AG10803 (cell line): ENCODE results near the gene TCF7.

ENCODE experiments used
- DNase-seq: peaks from one replicate; pipeline ENCODE4 v3.0.0; 2010; ENCODE audit warnings: low read depth
- H3K4me3 ChIP-seq: 2 replicates; pipeline ENCODE4 v1.5.1; 2011; ENCODE audit warnings: mild to moderate bottlenecking, low read length, control low read depth
- TF ChIP-seq, protein P1 (sequence below): conservative IDR thresholded peaks from 2 replicates; pipeline ENCODE4 v1.5.1; 2011; ENCODE audit warnings: mild to moderate bottlenecking, low read length, control low read depth, inconsistent platforms

TCF7 gene

DNA sequence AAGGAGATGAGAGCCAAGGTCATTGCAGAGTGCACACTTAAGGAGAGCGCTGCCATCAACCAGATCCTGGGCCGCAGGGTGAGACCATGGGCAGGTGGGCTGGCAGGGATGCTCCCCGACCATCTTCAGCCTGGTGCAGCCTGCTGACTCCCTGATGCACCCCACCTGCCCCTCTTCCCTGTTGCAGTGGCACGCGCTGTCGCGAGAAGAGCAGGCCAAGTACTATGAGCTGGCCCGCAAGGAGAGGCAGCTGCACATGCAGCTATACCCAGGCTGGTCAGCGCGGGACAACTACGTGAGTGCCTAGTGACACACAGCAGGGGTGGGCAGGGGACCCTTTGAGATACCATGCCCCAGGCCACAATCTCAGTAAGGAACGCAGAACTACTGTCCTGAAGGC is 28.3 kb downstream of the TCF7 start:
- TF ChIP-seq, protein P1, sequence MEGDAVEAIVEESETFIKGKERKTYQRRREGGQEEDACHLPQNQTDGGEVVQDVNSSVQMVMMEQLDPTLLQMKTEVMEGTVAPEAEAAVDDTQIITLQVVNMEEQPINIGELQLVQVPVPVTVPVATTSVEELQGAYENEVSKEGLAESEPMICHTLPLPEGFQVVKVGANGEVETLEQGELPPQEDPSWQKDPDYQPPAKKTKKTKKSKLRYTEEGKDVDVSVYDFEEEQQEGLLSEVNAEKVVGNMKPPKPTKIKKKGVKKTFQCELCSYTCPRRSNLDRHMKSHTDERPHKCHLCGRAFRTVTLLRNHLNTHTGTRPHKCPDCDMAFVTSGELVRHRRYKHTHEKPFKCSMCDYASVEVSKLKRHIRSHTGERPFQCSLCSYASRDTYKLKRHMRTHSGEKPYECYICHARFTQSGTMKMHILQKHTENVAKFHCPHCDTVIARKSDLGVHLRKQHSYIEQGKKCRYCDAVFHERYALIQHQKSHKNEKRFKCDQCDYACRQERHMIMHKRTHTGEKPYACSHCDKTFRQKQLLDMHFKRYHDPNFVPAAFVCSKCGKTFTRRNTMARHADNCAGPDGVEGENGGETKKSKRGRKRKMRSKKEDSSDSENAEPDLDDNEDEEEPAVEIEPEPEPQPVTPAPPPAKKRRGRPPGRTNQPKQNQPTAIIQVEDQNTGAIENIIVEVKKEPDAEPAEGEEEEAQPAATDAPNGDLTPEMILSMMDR = no peak
- H3K4me3 ChIP-seq = no peak overlapping the region
- no peak for DNase-seq

GRCh38 chr5:134143431-134143830 is 28.9 kb downstream of the TCF7 start:
- no peak overlapping the region for H3K4me3 ChIP-seq
- DNase-seq = no peak
- TF ChIP-seq, protein P1 = no peak

DNA sequence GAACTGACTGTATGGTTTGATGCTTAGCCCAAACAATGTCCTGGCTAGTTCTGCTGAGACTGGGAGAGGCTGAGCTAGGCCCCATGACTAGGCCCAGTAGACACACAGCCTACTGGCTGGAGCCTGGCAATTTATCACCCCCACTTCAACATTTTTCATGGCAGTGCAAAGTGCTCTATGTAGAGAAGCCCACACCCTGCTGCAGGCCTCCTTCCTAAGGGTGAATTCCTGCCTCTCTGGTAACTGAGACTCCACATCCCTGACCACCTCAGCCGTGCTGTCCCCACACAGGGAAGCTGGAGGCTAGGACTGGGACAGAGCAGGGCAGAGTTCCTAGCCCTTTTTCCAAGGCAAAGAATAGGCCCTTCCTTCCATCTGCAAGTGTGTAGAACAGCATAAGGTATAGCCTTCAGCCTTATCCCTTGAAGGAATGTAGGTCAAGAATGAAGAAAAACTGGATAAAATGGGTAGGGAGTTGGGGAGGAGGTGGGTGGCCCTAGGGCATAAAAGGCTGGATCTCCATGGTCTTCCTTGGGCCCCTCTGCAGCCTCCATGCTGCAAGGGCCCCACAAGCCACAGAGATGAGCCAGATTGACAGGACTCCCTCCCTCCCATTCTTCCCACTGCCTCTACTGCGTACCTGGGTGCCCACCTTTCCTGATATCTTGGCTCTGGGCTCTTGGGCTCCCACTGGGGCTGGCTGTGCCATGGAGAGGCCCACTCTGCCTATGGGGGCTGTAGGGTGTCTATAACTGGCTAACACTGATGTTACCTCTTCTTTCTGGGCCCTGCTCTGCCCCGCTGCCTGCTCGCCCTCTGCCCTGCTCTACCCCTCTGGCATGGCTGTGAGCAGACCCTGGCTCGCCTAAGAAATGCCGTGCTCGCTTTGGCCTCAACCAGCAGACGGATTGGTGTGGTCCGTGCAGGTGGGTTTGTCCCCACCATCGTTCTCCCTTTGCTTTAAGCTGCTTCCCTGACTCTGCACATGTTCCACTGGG is 29.8 kb downstream of the TCF7 start:
- H3K4me3 ChIP-seq = no peak overlapping the region
- no peak for DNase-seq
- TF ChIP-seq, protein P1 = no peak

DNA sequence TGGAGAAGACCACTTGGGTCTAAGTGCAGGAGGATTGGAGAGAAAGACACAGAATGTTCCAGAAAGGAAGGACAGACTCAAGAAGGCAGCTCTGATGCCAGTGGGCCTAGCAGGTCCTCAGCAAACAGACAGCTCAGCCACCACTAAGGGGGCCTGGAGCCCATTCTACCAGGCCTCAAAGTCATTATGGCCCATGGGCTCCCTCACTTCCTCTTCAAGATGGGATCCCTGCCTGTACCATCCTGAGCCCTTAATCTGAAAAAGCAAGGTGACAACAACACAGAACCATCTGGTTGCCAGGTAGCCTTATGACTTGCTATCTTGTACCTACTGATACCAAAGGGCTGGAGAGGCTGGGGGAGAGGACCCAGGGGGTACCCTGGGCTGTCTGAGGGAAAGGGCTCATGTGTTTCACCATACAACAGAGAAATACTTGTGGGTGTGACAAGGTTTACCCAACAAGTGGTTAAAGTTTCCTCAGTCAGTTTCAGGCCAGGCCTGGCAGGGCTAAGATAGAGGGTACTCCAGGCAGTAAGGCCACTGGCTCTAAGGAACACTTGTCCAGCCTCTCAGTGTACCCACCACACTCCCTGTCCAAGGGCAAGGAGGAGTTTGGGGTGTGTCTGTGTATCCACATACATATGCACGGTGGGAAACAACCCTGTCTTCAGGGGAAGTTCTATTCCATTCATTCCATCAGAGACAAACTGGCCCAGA is 30.7 kb downstream of the TCF7 start:
- no peak overlapping the region for H3K4me3 ChIP-seq
- TF ChIP-seq, protein P1 = no peak
- no peak for DNase-seq

DNA sequence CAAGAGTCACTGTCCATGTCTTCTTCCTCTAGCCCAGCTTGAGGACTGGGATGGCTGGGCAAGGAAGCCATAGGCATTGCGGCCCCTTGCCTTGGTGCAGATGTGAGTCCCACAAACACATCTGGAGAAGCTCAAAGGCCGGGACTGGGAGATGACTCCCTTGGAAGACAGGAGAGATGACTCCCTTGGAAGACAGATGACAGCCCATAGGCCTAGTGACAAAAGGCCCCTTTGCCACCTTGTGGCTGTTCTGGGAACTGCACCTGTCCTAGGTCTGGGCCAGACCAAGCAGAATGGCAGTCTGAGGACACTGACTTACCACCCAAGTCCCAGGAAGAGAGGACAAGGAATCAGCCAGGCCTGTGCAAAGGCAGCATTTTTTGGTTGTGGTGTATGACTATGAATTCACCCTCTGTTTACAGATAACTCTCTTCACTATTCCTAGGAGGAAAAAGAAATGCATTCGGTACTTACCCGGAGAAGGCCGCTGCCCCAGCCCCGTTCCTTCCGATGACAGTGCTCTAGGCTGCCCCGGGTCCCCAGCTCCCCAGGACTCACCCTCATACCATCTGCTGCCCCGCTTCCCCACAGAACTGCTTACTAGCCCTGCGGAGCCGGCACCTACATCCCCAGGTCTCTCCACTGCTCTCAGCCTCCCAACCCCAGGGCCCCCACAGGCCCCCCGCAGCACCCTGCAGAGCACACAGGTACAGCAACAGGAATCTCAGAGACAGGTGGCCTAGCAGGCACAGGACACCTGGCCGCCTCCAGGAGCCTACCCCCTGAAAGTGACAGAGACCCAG is 31.5 kb downstream of the TCF7 start:
- TF ChIP-seq, protein P1 = peak; percentile 97
- no peak overlapping the region for H3K4me3 ChIP-seq
- DNase-seq = peak; percentile 68

DNA sequence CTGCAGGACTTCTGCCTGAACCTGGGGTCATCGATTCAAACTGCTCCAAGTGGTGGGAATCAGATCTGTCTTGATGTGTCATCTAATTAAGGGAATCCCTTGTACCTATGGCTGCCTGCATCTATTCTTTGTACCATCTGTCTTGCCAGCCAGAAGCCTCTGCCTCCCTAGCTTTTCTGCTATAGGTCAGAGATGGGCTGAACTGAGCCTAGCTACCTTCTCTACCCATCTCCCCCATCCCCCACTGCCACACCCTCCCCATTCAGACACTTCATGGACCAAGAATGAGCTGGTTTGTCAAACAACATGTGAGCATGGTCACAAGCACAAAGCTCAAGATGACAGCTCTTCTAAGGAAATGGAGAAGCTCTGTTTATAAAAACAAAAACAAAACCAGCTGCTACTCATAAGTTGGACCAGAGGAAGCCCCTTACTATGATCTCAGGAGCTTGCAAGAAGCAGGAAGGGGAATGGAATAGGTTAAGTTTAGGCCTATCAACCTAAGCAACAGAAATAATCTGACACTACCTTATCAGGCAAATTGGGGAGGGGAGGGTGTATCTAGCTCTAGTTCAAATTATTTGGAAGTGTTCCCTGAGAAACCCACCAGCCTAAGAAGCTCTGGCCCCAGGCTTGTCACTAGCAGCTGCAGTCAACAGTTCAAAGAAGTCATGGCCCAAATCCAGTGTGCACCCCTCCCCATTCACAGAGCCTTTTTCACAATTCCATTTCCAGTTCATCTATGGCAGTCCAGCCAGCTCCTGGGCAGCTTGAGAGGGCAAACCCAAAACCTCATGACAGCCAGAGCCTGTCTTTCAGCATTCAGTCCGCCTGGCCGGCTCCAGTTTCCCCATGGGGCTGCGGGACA is 32.4 kb downstream of the TCF7 start:
- H3K4me3 ChIP-seq = no peak overlapping the region
- TF ChIP-seq, protein P1 = no peak
- DNase-seq = no peak
